ENCODE measurements around the gene PLA2G4C. TPM values are rescaled to one million over a fixed set of nuclear protein-coding genes. Genes with fewer than 3 reads are reported as not detected.

PLA2G4C gene
- total RNA-seq, 1 experiment from 2014 or later: 5.9 TPM

Other genes starting within 250 kb of the PLA2G4C start
- gene SULT2A1, start 224.5 kb downstream of the PLA2G4C start, total RNA-seq (2014; rRNA removed; shearing (Covaris generic)): not detected in 2 replicates
- gene BSPH1, start 118.6 kb downstream of the PLA2G4C start, total RNA-seq (2014; rRNA removed; shearing (Covaris generic)): not detected in 2 replicates
- not detected in 2 replicates for gene ELSPBP1, start 116.2 kb downstream of the PLA2G4C start, total RNA-seq (2014; rRNA removed; shearing (Covaris generic))
- not detected in 2 replicates for gene CABP5, start 66.7 kb downstream of the PLA2G4C start, total RNA-seq (2014; rRNA removed; shearing (Covaris generic))
- gene LIG1, start 59.5 kb upstream of the PLA2G4C start, total RNA-seq (2014; rRNA removed; shearing (Covaris generic)): 44.0 and 54.3 TPM in 2 replicates
- gene ZSWIM9, start 59.9 kb upstream of the PLA2G4C start, total RNA-seq (2014; rRNA removed; shearing (Covaris generic)): 1.4 and 2.1 TPM in 2 replicates
- 27.2 and 28.1 TPM in 2 replicates for gene CARD8, start 145.1 kb upstream of the PLA2G4C start, total RNA-seq (2014; rRNA removed; shearing (Covaris generic))
- gene ZNF114, start 159.3 kb upstream of the PLA2G4C start, total RNA-seq (2014; rRNA removed; shearing (Covaris generic)): 0.24 and 0.49 TPM in 2 replicates
- 246 and 286 TPM in 2 replicates for gene EMP3, start 214.7 kb upstream of the PLA2G4C start, total RNA-seq (2014; rRNA removed; shearing (Covaris generic))

Data from RPMI7951 (cell line).